Adipocyte (in vitro differentiated cells): ENCODE results near the gene SIX3.

Experiments used
- DNase-seq: peaks from one replicate; pipeline ENCODE4 v3.0.0-alpha.2; 2015; ENCODE audit warnings: low read depth
- H3K27me3 ChIP-seq: replicated peaks from 2 replicates; pipeline ENCODE4 v1.7.0; 2013; ENCODE audit warnings: mild to moderate bottlenecking, low read length, moderate library complexity; ENCODE audit not compliant: control insufficient read depth, insufficient read depth
- H3K36me3 ChIP-seq: 2 replicates; pipeline ENCODE4 v1.7.0; 2013; ENCODE audit warnings: low read length, mild to moderate bottlenecking, moderate library complexity; ENCODE audit not compliant: control insufficient read depth, insufficient read depth, severe bottlenecking
- H3K4me1 ChIP-seq: 2 replicates; pipeline ENCODE4 v1.7.0; 2013; ENCODE audit warnings: mild to moderate bottlenecking, low read length, moderate library complexity; ENCODE audit not compliant: control insufficient read depth, insufficient read depth
- H3K4me3 ChIP-seq: 2 replicates; pipeline ENCODE4 v1.7.0; 2013; ENCODE audit warnings: mild to moderate bottlenecking, low read length, moderate library complexity
- H3K9ac ChIP-seq: 2 replicates; pipeline ENCODE4 v1.7.0; 2013; ENCODE audit warnings: mild to moderate bottlenecking, low read length, moderate library complexity
- H3K9me3 ChIP-seq: 2 replicates; pipeline ENCODE4 v1.7.0; 2013; ENCODE audit warnings: mild to moderate bottlenecking, low read length, moderate library complexity; ENCODE audit not compliant: control insufficient read depth

The SIX3 gene

DNA sequence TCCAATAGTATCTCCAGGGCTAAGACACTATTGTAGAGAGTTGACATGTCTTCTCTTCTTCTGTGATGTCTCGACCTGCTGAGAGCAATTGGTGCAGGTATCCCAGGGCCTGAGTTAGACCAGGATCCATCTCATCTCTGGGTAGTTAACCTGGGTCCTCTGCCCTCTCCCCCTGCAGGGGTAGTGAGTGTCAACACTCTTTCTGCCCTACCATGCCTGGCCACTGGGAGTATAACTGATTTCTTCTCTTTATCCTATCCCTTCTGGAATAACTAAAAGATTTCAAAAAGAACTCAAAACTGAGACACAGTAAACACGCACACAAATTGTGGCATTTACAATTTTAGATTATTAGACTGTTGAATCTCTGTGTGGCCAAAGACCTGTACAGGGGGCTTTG, 20.8 kb upstream of the SIX3 start:
- no peak for DNase-seq
- H3K4me3 ChIP-seq, result no peak overlapping the region
- H3K27me3 ChIP-seq, result peaks cover 77% of the 10 kb centered on the region

GRCh38 chr2:44922776-44923175, 18.7 kb upstream of the SIX3 start:
- DNase-seq, result no peak
- H3K4me3 ChIP-seq, result no peak overlapping the region
- no peak overlapping the region for H3K9ac ChIP-seq
- H3K4me1 ChIP-seq, result no peaks in the 10 kb centered on the region
- no peaks in the 10 kb centered on the region for H3K36me3 ChIP-seq
- H3K9me3 ChIP-seq, result peaks cover 5% of the 10 kb centered on the region
- H3K27me3 ChIP-seq, result peaks cover 80% of the 10 kb centered on the region

More for the DNA sequence above, 20.8 kb upstream of the SIX3 start:
- Histone ChIP-seq H3K9ac (no peak overlapping the region), H3K36me3 (no peaks in the 10 kb centered on the region), H3K9me3 (peaks cover 3% of the 10 kb centered on the region), H3K4me1 (no peaks in the 10 kb centered on the region)

GRCh38 chr2:44925561-44926136, 15.9 kb upstream of the SIX3 start:
- Histone ChIP-seq H3K9me3 (peaks cover 5% of the 10 kb centered on the region), H3K27me3 (peaks cover 76% of the 10 kb centered on the region), H3K4me1 (peaks cover 5% of the 10 kb centered on the region), H3K4me3 (no peak overlapping the region), H3K9ac (no peak overlapping the region), H3K36me3 (no peaks in the 10 kb centered on the region)
- DNase-seq, result no peak

DNA sequence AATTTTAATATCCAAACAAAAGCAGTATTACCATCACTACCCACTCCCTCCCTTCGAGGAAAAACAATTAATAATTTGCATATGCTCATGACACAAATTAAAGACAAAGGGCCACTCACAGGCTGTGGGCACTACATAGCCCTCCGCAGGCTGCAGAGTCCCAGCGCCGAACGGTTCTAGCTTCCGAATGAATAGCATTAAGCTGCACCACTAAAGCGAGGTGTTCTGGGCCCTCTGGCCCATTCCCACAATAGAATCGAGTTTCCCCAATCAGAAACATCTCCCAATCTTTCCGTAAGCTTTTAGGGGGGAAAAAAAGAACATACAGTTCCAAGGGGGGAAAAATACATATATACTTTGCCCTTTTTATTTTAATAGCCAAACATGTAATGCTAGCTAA, 14.5 kb upstream of the SIX3 start:
- H3K9me3 ChIP-seq, result peaks cover 5% of the 10 kb centered on the region
- DNase-seq, result no peak
- peaks cover 5% of the 10 kb centered on the region for H3K4me1 ChIP-seq
- H3K9ac ChIP-seq, result no peak overlapping the region
- H3K27me3 ChIP-seq, result peaks cover 78% of the 10 kb centered on the region
- no peak overlapping the region for H3K4me3 ChIP-seq
- no peaks in the 10 kb centered on the region for H3K36me3 ChIP-seq

- no peak for DNase-seq
- Histone ChIP-seq H3K36me3 (no peaks in the 10 kb centered on the region), H3K27me3 (peaks cover 81% of the 10 kb centered on the region), H3K9me3 (peaks cover 5% of the 10 kb centered on the region), H3K4me3 (no peak overlapping the region), H3K9ac (no peak overlapping the region), H3K4me1 (peaks cover 5% of the 10 kb centered on the region)
Measured at GRCh38 chr2:44927985-44928482, 13.5 kb upstream of the SIX3 start.

- Histone ChIP-seq H3K36me3 (no peaks in the 10 kb centered on the region), H3K4me1 (peaks cover 5% of the 10 kb centered on the region), H3K4me3 (peak overlapping the region; percentile 26), H3K27me3 (peaks cover 81% of the 10 kb centered on the region), H3K9me3 (peaks cover 5% of the 10 kb centered on the region), H3K9ac (no peak overlapping the region)
- no peak for DNase-seq
Measured at GRCh38 chr2:44928483-44929158, 12.9 kb upstream of the SIX3 start.

DNA sequence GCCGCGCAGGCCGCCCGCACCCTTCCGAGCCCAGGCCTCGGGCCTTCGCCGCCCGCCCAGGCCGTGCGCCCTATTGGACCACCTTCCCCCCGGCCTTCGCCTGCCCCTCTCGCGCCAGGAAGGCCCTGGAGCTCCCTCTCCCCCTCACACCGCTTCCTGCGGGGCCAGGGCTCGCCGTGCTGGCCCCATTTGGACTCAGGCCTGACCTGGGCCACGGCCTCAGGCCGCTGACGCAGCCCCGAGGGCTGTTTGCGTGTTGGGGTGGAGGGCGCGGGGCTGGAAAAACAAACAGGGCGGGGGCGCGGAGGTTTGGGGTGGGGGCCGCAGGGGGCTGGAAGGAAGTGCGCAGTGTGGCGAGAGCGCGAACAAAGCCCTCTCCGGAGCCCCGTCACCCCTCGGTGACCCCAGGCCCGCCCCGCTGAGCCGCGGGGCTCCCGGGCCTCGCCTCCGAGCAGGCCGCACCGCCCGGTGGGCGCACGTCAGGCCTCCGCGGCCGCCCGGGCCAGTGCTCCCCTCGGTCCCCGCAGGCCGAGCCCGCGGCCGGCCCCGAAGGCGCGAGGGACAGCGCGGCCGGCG, 12.3 kb upstream of the SIX3 start:
- H3K27me3 ChIP-seq, result peaks cover 81% of the 10 kb centered on the region
- no peaks in the 10 kb centered on the region for H3K36me3 ChIP-seq
- no peak overlapping the region for H3K9ac ChIP-seq
- DNase-seq, result no peak
- no peak overlapping the region for H3K4me3 ChIP-seq
- peaks cover 5% of the 10 kb centered on the region for H3K4me1 ChIP-seq
- peaks cover 5% of the 10 kb centered on the region for H3K9me3 ChIP-seq

GRCh38 chr2:44929735-44930273, 11.7 kb upstream of the SIX3 start:
- Histone ChIP-seq H3K9me3 (peaks cover 5% of the 10 kb centered on the region), H3K4me3 (no peak overlapping the region), H3K27me3 (peaks cover 79% of the 10 kb centered on the region), H3K4me1 (peaks cover 5% of the 10 kb centered on the region), H3K36me3 (no peaks in the 10 kb centered on the region), H3K9ac (no peak overlapping the region)
- no peak for DNase-seq

- Histone ChIP-seq H3K9ac (no peak overlapping the region), H3K4me3 (no peak overlapping the region), H3K27me3 (peaks cover 72% of the 10 kb centered on the region), H3K36me3 (no peaks in the 10 kb centered on the region), H3K4me1 (peaks cover 8% of the 10 kb centered on the region), H3K9me3 (peaks cover 4% of the 10 kb centered on the region)
- DNase-seq, result no peak
Measured at GRCh38 chr2:44930274-44931197, 11.0 kb upstream of the SIX3 start.

GRCh38 chr2:44931198-44931780, 10.2 kb upstream of the SIX3 start:
- DNase-seq, result no peak

More at GRCh38 chr2:44931198-44931780, 10.2 kb upstream of the SIX3 start:
- Histone ChIP-seq H3K4me1 (peaks cover 8% of the 10 kb centered on the region), H3K9ac (no peak overlapping the region), H3K4me3 (no peak overlapping the region), H3K27me3 (peaks cover 70% of the 10 kb centered on the region), H3K36me3 (no peaks in the 10 kb centered on the region), H3K9me3 (no peaks in the 10 kb centered on the region)
